HL-60 (cell line): ENCODE results near the gene SLC16A6.

ENCODE experiments used
- SPI1 ChIP-seq: IDR thresholded peaks from 2 replicates; pipeline ENCODE4 v1.6.1; 2012; ENCODE audit warnings: low read depth, mild to moderate bottlenecking, borderline replicate concordance
- TF ChIP-seq, protein P1 (sequence below): IDR thresholded peaks from one replicate; pipeline ENCODE4 v1.5.1; 2011; ENCODE audit warnings: low read length, control low read depth, inconsistent platforms; ENCODE audit not compliant: insufficient read depth

DNA sequence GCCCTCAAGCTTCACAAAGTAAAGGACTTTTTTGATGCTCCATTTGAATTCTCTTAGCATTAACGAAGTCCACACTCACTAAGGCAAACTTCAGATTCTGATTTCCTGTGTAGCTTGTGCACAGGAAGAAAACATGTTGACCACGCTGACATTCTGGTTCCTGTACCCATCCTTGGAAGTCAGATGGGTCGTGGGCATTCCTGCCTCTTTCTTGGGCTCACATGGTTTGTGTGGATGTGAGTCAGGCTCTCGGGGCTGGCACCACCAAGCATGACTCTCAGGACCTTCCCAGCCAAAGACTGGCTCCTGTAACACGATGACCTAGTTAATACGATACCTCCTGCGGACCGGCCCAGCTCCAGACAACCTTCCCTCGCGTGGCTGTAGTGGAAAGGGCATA lies 33.2 kb upstream of the SLC16A6 start:
- TF ChIP-seq, protein P1, sequence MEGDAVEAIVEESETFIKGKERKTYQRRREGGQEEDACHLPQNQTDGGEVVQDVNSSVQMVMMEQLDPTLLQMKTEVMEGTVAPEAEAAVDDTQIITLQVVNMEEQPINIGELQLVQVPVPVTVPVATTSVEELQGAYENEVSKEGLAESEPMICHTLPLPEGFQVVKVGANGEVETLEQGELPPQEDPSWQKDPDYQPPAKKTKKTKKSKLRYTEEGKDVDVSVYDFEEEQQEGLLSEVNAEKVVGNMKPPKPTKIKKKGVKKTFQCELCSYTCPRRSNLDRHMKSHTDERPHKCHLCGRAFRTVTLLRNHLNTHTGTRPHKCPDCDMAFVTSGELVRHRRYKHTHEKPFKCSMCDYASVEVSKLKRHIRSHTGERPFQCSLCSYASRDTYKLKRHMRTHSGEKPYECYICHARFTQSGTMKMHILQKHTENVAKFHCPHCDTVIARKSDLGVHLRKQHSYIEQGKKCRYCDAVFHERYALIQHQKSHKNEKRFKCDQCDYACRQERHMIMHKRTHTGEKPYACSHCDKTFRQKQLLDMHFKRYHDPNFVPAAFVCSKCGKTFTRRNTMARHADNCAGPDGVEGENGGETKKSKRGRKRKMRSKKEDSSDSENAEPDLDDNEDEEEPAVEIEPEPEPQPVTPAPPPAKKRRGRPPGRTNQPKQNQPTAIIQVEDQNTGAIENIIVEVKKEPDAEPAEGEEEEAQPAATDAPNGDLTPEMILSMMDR: no peak
- no peak for TF ChIP-seq SPI1
